Measurements from ENCODE around the gene MSMB.

DNA sequence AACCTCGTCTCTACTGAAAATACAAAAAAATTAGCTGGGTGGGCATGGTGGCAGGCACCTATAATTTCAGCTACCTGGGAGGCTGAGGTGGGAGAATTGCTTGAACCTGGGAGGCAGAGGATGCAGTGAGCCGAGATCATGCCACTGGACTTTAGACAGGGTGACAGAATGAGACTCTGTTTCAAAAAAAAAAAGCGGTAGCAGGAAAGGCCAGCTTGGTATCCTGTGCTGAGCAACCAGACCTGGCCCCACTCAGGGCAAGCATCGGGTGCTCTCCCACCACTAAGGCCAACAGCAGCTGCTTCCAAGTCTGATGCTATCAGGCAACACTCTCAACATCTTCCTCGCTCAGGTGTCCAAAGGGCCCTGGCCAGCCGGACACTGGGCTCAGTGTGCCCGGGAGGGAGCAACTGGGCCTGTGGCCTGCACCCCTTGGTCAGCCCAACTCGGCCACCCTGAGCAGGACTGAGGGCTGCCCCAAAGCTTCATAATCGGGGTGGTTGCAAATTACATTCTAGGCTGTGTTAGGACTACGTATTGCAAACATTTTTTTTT is 44.3 kb upstream of the MSMB start:
- TF ChIP-seq, protein P1, sequence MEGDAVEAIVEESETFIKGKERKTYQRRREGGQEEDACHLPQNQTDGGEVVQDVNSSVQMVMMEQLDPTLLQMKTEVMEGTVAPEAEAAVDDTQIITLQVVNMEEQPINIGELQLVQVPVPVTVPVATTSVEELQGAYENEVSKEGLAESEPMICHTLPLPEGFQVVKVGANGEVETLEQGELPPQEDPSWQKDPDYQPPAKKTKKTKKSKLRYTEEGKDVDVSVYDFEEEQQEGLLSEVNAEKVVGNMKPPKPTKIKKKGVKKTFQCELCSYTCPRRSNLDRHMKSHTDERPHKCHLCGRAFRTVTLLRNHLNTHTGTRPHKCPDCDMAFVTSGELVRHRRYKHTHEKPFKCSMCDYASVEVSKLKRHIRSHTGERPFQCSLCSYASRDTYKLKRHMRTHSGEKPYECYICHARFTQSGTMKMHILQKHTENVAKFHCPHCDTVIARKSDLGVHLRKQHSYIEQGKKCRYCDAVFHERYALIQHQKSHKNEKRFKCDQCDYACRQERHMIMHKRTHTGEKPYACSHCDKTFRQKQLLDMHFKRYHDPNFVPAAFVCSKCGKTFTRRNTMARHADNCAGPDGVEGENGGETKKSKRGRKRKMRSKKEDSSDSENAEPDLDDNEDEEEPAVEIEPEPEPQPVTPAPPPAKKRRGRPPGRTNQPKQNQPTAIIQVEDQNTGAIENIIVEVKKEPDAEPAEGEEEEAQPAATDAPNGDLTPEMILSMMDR (optimal IDR thresholded peaks at IDR 0.05 in 1 of 3, IDR thresholded peaks at IDR 0.05 in 1 of 3, conservative IDR thresholded peaks at IDR 0.05 in 1 of 3; ENCODE audit: extremely low read depth in 1 of 3, insufficient read depth in 2 of 3, low read length in 3 of 3), result no peak
- no peak for TF ChIP-seq EZH2 (IDR thresholded peaks at IDR 0.05; ENCODE audit: low read length)
